GM19467 (cell line): Measurements from ENCODE around the gene CD300A.

Experiments
- ATAC-seq: cut with Tn5 transposase; IDR thresholded peaks from one replicate; pipeline ENCODE4 v1.9.1; 2021; ENCODE audit warnings: mild to moderate bottlenecking, moderate library complexity; ENCODE audit not compliant: unreplicated experiment

CD300A gene

GRCh38 chr17:74466111-74466827, at the start of gene CD300A:
Gene CD300A (plus strand): TSS chr17:74466634. CDS start chr17:74466704, 70 bp downstream.
- no peak for ATAC-seq

- ATAC-seq = peak; percentile 60
Observed at GRCh38 chr17:74417178-74418045, 49.0 kb upstream of the CD300A start.

- ATAC-seq = no peak
Observed at GRCh38 chr17:74419928-74420411, 46.5 kb upstream of the CD300A start.

GRCh38 chr17:74424117-74424516, 42.3 kb upstream of the CD300A start:
- no peak for ATAC-seq

- ATAC-seq = no peak
Observed at GRCh38 chr17:74424657-74425056, 41.8 kb upstream of the CD300A start.

GRCh38 chr17:74426551-74427047, 39.8 kb upstream of the CD300A start:
- no peak for ATAC-seq

GRCh38 chr17:74427048-74427762, 39.2 kb upstream of the CD300A start:
- ATAC-seq = no peak

GRCh38 chr17:74427763-74428153, 38.7 kb upstream of the CD300A start:
- no peak for ATAC-seq

GRCh38 chr17:74429604-74430384, 36.6 kb upstream of the CD300A start:
- no peak for ATAC-seq

GRCh38 chr17:74430385-74430705, 36.1 kb upstream of the CD300A start:
- ATAC-seq = no peak

GRCh38 chr17:74430706-74431567, 35.5 kb upstream of the CD300A start:
- ATAC-seq = no peak

- no peak for ATAC-seq
Observed at GRCh38 chr17:74431568-74432423, 34.6 kb upstream of the CD300A start, which contains the start of gene GPRC5C. Gene GPRC5C (plus strand): TSS chr17:74432088. CDS start chr17:74439777, 7,689 bp downstream.

GRCh38 chr17:74432424-74432690, 34.1 kb upstream of the CD300A start:
- ATAC-seq = no peak

GRCh38 chr17:74432766-74433391, 33.6 kb upstream of the CD300A start:
- no peak for ATAC-seq

- no peak for ATAC-seq
Observed at GRCh38 chr17:74433421-74434121, 32.9 kb upstream of the CD300A start.

GRCh38 chr17:74435775-74436359, 30.6 kb upstream of the CD300A start:
- ATAC-seq = no peak

GRCh38 chr17:74437702-74438101, 28.7 kb upstream of the CD300A start:
- ATAC-seq = no peak
